HCT116 (cell line): Measurements from ENCODE around the gene SRGAP3. TPM values are rescaled to one million over a fixed set of nuclear protein-coding genes. Genes with fewer than 3 reads are reported as not detected.

ENCODE experiments used
- ATAC-seq: fragments of 200-7000 bp; cut with Tn5 transposase; 2 replicates; pipeline ENCODE4 v1.9.1; 2020; ENCODE audit warnings: mild to moderate bottlenecking, moderate library complexity
- BruUV-seq: library from RNA; stranded (reverse); fragments of 400-500 nt; replicated peaks from 2 replicates; lab custom pipeline; 2021; lab: Mats Ljungman, UMichigan
- CTCF ChIA-PET: fragments of 300-600 bp; sonication (Branson Sonifier 250); formaldehyde crosslinking; loops from one replicate; lab custom pipeline; 2021; ENCODE audit warnings: antibody characterized with exemption; lab: Charles Lee
- POLR2A ChIA-PET: fragments of 300-600, 350-600 bp; sonication (Branson Sonifier 250); formaldehyde crosslinking; loops from one replicate; lab custom pipeline; 2021; ENCODE audit warnings: antibody characterized with exemption; lab: Charles Lee
- RAD21 ChIA-PET, 2 experiments: fragments of 300-600 bp; sonication (Branson Sonifier 250); formaldehyde crosslinking; loops; one replicate each; lab custom pipeline; 2023; ENCODE audit warnings: low total read pairs in 2 of 2; ENCODE audit not compliant: uncharacterized antibody in 2 of 2, unreplicated experiment in 2 of 2, low non-redundant PET in 1 of 2; lab: Charles Lee
- DNase-seq: peaks from one replicate; pipeline ENCODE4 v3.0.0-alpha.2; 2010; ENCODE audit warnings: low read depth, low spot score
- H2AFZ ChIP-seq: fragments of 200-600 bp; shearing (Covaris generic), sonication (generic); 2 replicates; pipeline ENCODE4 v1.6.1; 2017; ENCODE audit warnings: low read depth, mixed run types, mixed read lengths, antibody characterized with exemption, low read length; ENCODE audit not compliant: poor library complexity, severe bottlenecking
- H3K27ac ChIP-seq: 2 replicates; pipeline ENCODE4 v1.5.1; 2012; ENCODE audit warnings: low read depth, low read length
- H3K27me3 ChIP-seq: fragments of 200-600 bp; sonication (generic); 2 replicates; pipeline ENCODE4 v1.6.1; 2016; ENCODE audit warnings: mixed run types, low read length, mixed read lengths; ENCODE audit not compliant: insufficient read depth
- H3K36me3 ChIP-seq, 2 experiments: fragments of 200-500 bp in 1 of 2; fragments of 200-600 bp in 1 of 2; sonication (Bioruptor generic) in 1 of 2; sonication (generic) in 1 of 2; 2 replicates each; pipeline versions ENCODE4 v1.5.1 to v1.6.1; 2014 to 2016; ENCODE audit warnings: low read length in 2 of 2, inconsistent platforms in 1 of 2, mixed read lengths in 1 of 2, mixed run types in 1 of 2; ENCODE audit not compliant: insufficient read depth in 2 of 2, control insufficient read depth in 1 of 2
- H3K4me1 ChIP-seq, 2 experiments: fragments of 200-600 bp in 1 of 2; sonication (generic) in 1 of 2; 2 replicates each; pipeline versions ENCODE4 v1.5.1 to v1.6.1; 2012 to 2017; ENCODE audit warnings: low read length in 2 of 2, inconsistent platforms in 1 of 2, mild to moderate bottlenecking in 1 of 2, mixed read lengths in 1 of 2, mixed run types in 1 of 2, moderate library complexity in 1 of 2; ENCODE audit not compliant: insufficient read depth in 2 of 2, control insufficient read depth in 1 of 2
- H3K4me2 ChIP-seq: fragments of 200-600 bp; sonication (generic); 2 replicates; pipeline ENCODE4 v1.6.1; 2017; ENCODE audit warnings: mixed run types, low read length, mixed read lengths
- H3K4me3 ChIP-seq, 2 experiments: fragments of 200-600 bp in 1 of 2; sonication (generic) in 1 of 2; replicated peaks in 1 of 2; 2 replicates each; pipeline ENCODE4 v1.5.1; 2011 to 2016; ENCODE audit warnings: low read length in 2 of 2, control low read depth in 1 of 2, low read depth in 1 of 2, mild to moderate bottlenecking in 1 of 2, mixed read lengths in 1 of 2, mixed run types in 1 of 2
- H3K79me2 ChIP-seq: fragments of 200-600 bp; sonication (generic); 2 replicates; pipeline ENCODE4 v1.6.1; 2017; ENCODE audit warnings: mild to moderate bottlenecking, mixed run types, low read length, moderate library complexity, mixed read lengths; ENCODE audit not compliant: insufficient read depth
- H3K9ac ChIP-seq: fragments of 200-600 bp; sonication (generic); 2 replicates; pipeline ENCODE4 v1.6.1; 2016; ENCODE audit warnings: low read length, mixed read lengths
- H3K9me2 ChIP-seq: fragments of 200-600 bp; sonication (generic), shearing (Covaris generic); 2 replicates; pipeline ENCODE4 v1.6.1; 2017; ENCODE audit warnings: mixed run types, mild to moderate bottlenecking, moderate library complexity; ENCODE audit not compliant: insufficient read depth
- H3K9me3 ChIP-seq, 2 experiments: fragments of 200-500 bp in 1 of 2; fragments of 200-600 bp in 1 of 2; sonication (Bioruptor generic) in 1 of 2; sonication (generic) in 1 of 2; 2 replicates each; pipeline ENCODE4 v1.6.1; 2014 to 2017; ENCODE audit warnings: low read length in 2 of 2, mixed read lengths in 2 of 2, inconsistent platforms in 1 of 2, low read depth in 1 of 2, mild to moderate bottlenecking in 1 of 2, mixed run types in 1 of 2, moderate library complexity in 1 of 2; ENCODE audit not compliant: control insufficient read depth in 1 of 2, insufficient read depth in 1 of 2
- H4K20me1 ChIP-seq: fragments of 200-600 bp; sonication (generic), shearing (Covaris generic); 2 replicates; pipeline ENCODE4 v1.6.1; 2017; ENCODE audit warnings: mixed run types, mild to moderate bottlenecking, moderate library complexity; ENCODE audit not compliant: insufficient read depth
- CEBPB ChIP-seq: IDR thresholded peaks from 2 replicates; pipeline ENCODE4 v1.6.1; 2012; ENCODE audit warnings: low read depth
- EZH2 ChIP-seq: fragments of 200-600 bp; sonication (generic); IDR thresholded peaks from 2 replicates; pipeline ENCODE4 v1.6.1; 2017; ENCODE audit warnings: antibody characterized with exemption, mixed run types
- EZH2phosphoT487 ChIP-seq: fragments of 200-600 bp; IDR thresholded peaks from 2 replicates; pipeline ENCODE4 v1.6.1; 2018; ENCODE audit warnings: antibody characterized with exemption, borderline replicate concordance
- MAX ChIP-seq: IDR thresholded peaks from 2 replicates; pipeline ENCODE4 v1.6.1; 2012
- RAD21 ChIP-seq: IDR thresholded peaks from 2 replicates; pipeline ENCODE4 v1.6.1; 2012; ENCODE audit warnings: low read depth, mild to moderate bottlenecking
- YY1 ChIP-seq: IDR thresholded peaks from 2 replicates; pipeline ENCODE4 v1.6.1; 2011; ENCODE audit warnings: low read length, low read depth, moderate library complexity, mild to moderate bottlenecking; ENCODE audit not compliant: insufficient replicate concordance; ENCODE audit errors: extremely low read depth
- intact Hi-C: fragments of 100-400 bp; cut with micrococcal nuclease; formaldehyde crosslinking; loops from 2 replicates; pipeline ENCODE4 v1.10.0; 2022
- total RNA-seq: library from RNA; stranded (reverse); gene quantifications from one replicate; pipeline ENCODE4 v1.2.1, GENCODE V29; 2021; ENCODE audit not compliant: unreplicated experiment
- TF ChIP-seq, protein P1 (sequence below), 3 experiments: fragments of 200-600 bp in 1 of 3; sonication (generic) in 1 of 3; IDR thresholded peaks in 2 of 3; conservative IDR thresholded peaks in 1 of 3; 2 replicates each; pipeline ENCODE4 v1.5.1; 2012 to 2017; ENCODE audit warnings: low read depth in 2 of 3, low read length in 2 of 3, antibody characterized with exemption in 1 of 3, borderline replicate concordance in 1 of 3, control low read depth in 1 of 3, mild to moderate bottlenecking in 1 of 3, mixed read lengths in 1 of 3, mixed run types in 1 of 3, moderate library complexity in 1 of 3; ENCODE audit not compliant: insufficient read depth in 1 of 3

Gene SRGAP3
- total RNA-seq, 1 experiment from 2014 or later, result 8.3 TPM

DNA sequence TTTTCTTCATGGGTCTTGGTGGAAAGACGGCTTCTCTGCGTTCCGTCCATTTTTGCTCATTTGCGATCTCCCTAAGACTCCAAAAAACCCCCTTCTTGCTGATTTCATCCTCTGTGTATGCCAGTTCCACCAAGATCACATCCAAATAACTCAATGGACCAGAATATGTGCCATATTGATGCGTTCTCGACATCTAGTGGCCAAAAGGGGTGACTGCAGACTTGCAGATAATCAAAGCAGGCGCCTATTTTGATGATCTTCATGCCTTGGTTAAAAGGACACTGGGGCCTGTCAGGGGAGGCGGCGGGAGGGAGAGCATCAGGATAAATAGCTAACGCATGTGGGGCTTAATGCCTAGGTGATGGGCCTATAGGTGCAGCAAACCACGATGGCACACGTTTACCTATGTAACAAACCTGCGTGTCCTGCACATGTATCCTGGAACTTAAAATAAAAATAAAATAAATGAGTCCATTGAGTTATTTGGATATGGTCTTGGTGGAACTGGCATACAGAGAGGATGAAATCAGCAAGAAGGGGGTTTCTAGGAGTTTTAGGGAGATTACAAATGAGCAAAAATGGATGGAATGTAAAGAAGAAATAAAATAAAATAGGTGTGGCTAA, 182.0 kb downstream of the SRGAP3 start:
- RAD21 ChIA-PET, result no interaction called here
- H3K4me1 ChIP-seq, result no peaks in the 10 kb centered on the region
- H3K79me2 ChIP-seq, result no peaks in the 10 kb centered on the region
- DNase-seq (peak; percentile 47), ATAC-seq (peak; percentile 94)
- no TSS peak for BruUV-seq
- CTCF ChIA-PET, result no interaction called here
- intact Hi-C loops, result loop anchor here (1.0 to 5.0 kb wide), 5 partner anchors 79 to 404 kb away; no protein-coding TSS in a partner anchor
- no peak overlapping the region for H3K4me2 ChIP-seq
- no peak overlapping the region for H3K9ac ChIP-seq
- H2AFZ ChIP-seq, result no peak overlapping the region
- no peak overlapping the region for H3K27ac ChIP-seq
- no peaks in the 10 kb centered on the region for H4K20me1 ChIP-seq
- no peaks in the 10 kb centered on the region for H3K36me3 ChIP-seq
- H3K9me2 ChIP-seq, result no peaks in the 10 kb centered on the region
- peaks cover 0 to 4% of the 10 kb centered on the region in 2 experiments; a peak in 1 of 4 replicates for H3K9me3 ChIP-seq
- H3K27me3 ChIP-seq, result no peaks in the 10 kb centered on the region
- H3K4me3 ChIP-seq, result no peak overlapping the region
- TF ChIP-seq YY1 (no peak), MAX (no peak), RAD21 (peak; percentile 91)
- TF ChIP-seq, protein P1, sequence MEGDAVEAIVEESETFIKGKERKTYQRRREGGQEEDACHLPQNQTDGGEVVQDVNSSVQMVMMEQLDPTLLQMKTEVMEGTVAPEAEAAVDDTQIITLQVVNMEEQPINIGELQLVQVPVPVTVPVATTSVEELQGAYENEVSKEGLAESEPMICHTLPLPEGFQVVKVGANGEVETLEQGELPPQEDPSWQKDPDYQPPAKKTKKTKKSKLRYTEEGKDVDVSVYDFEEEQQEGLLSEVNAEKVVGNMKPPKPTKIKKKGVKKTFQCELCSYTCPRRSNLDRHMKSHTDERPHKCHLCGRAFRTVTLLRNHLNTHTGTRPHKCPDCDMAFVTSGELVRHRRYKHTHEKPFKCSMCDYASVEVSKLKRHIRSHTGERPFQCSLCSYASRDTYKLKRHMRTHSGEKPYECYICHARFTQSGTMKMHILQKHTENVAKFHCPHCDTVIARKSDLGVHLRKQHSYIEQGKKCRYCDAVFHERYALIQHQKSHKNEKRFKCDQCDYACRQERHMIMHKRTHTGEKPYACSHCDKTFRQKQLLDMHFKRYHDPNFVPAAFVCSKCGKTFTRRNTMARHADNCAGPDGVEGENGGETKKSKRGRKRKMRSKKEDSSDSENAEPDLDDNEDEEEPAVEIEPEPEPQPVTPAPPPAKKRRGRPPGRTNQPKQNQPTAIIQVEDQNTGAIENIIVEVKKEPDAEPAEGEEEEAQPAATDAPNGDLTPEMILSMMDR (IDR thresholded peaks at IDR 0.05 in 2 of 3, conservative IDR thresholded peaks at IDR 0.05 in 1 of 3; ENCODE audit: borderline replicate concordance in 1 of 3, insufficient read depth in 1 of 3, low read depth in 2 of 3, low read length in 2 of 3), result peak; percentile 86 to 93 (median 86); a peak in 5 of 6 replicates
- POLR2A ChIA-PET, result no interaction called here

DNA sequence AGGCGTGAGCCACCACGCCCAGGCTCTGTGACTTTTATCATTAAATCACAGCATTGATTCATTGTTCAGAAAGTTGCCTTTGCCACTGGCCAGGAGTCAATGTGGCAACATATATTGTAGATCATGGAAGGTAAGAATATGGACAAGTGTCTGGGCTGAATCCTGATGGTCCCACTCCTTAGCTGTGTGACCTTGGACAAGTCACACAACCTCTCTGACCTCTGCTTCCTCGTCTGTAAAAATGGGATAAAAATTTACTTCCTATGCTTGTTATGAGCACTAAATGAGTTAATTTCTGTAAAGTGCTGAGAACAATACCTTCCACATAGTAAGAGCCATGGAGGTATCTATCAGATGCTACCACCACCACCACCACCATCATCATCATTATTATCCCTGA, 182.7 kb downstream of the SRGAP3 start:
- ChIA-PET RAD21 (interaction anchor here in 1 of 2 experiments (0.6 kb wide), 1 partner anchor 233 kb away, joined by 3 read pairs; no protein-coding TSS in a partner anchor), CTCF (no interaction called here)
- TF ChIP-seq EZH2phosphoT487, result no peak
- TF ChIP-seq EZH2, result no peak
- no peak for TF ChIP-seq MAX
- no peak for TF ChIP-seq CEBPB
- TF ChIP-seq YY1, result no peak
- no peak for TF ChIP-seq RAD21

More for the DNA sequence above, 182.7 kb downstream of the SRGAP3 start:
- no peaks in the 10 kb centered on the region for H3K4me1 ChIP-seq
- H3K36me3 ChIP-seq, result no peaks in the 10 kb centered on the region
- peaks cover 0 to 5% of the 10 kb centered on the region in 2 experiments; a peak in 1 of 4 replicates for H3K9me3 ChIP-seq
- H3K27me3 ChIP-seq, result no peaks in the 10 kb centered on the region
- no peak overlapping the region for H3K4me3 ChIP-seq
- no peak overlapping the region for H3K4me2 ChIP-seq
- ATAC-seq (no peak), DNase-seq (no peak)
- no peaks in the 10 kb centered on the region for H3K9me2 ChIP-seq
- intact Hi-C loops, result loop anchor here (1.0 to 5.0 kb wide), 5 partner anchors 78 to 403 kb away; no protein-coding TSS in a partner anchor
- no peak overlapping the region for H2AFZ ChIP-seq
- no peaks in the 10 kb centered on the region for H3K79me2 ChIP-seq
- no peak overlapping the region for H3K9ac ChIP-seq
- H4K20me1 ChIP-seq, result no peaks in the 10 kb centered on the region
- POLR2A ChIA-PET, result no interaction called here
- no TSS peak for BruUV-seq
- no peak overlapping the region for H3K27ac ChIP-seq
